Osteoblast (primary cell): ENCODE data around the gene PSMD9. TPM values are rescaled to one million over a fixed set of nuclear protein-coding genes. Genes with fewer than 3 reads are reported as not detected.

ENCODE experiments used
- DNase-seq: peaks from one replicate; pipeline ENCODE4 v3.0.0; 2011; ENCODE audit warnings: low spot score, mixed read lengths; ENCODE audit not compliant: insufficient read length; ENCODE audit errors: missing footprints
- H2AFZ ChIP-seq: 2 replicates; pipeline ENCODE4 v1.6.0; 2011; ENCODE audit warnings: mild to moderate bottlenecking, low read length
- H3K27ac ChIP-seq: 2 replicates; pipeline ENCODE4 v1.5.1; 2011; ENCODE audit warnings: mild to moderate bottlenecking, low read depth, low read length, moderate library complexity
- H3K27me3 ChIP-seq: 2 replicates; pipeline ENCODE4 v1.6.0; 2012; ENCODE audit warnings: mild to moderate bottlenecking, control low read depth, inconsistent platforms, low read length, moderate library complexity; ENCODE audit not compliant: insufficient read depth
- H3K36me3 ChIP-seq: 2 replicates; pipeline ENCODE4 v1.5.1; 2011; ENCODE audit warnings: mild to moderate bottlenecking, low read length, control low read depth, moderate library complexity; ENCODE audit not compliant: insufficient read depth
- H3K4me1 ChIP-seq: 2 replicates; pipeline ENCODE4 v1.5.1; 2011; ENCODE audit warnings: mild to moderate bottlenecking, low read length, control low read depth, moderate library complexity; ENCODE audit not compliant: insufficient read depth
- H3K4me2 ChIP-seq: 2 replicates; pipeline ENCODE4 v1.6.0; 2011; ENCODE audit warnings: mild to moderate bottlenecking, low read length; ENCODE audit not compliant: insufficient read depth
- H3K4me3 ChIP-seq: fragments of 200-600 bp; sonication (generic); 3 replicates; pipeline ENCODE4 v1.5.1; 2012; ENCODE audit warnings: mild to moderate bottlenecking, low read length, inconsistent platforms; ENCODE audit not compliant: insufficient read depth
- H3K79me2 ChIP-seq: 2 replicates; pipeline ENCODE4 v1.6.0; 2012; ENCODE audit warnings: mild to moderate bottlenecking, low read length, control low read depth, inconsistent platforms; ENCODE audit not compliant: insufficient read depth
- H3K9me3 ChIP-seq: 2 replicates; pipeline ENCODE4 v1.5.1; 2011; ENCODE audit warnings: low read depth, low read length, control low read depth
- H4K20me1 ChIP-seq: 2 replicates; pipeline ENCODE4 v1.6.0; 2012; ENCODE audit warnings: mild to moderate bottlenecking, low read length, control low read depth; ENCODE audit not compliant: insufficient read depth
- total RNA-seq: library from RNA; depleted of rRNA; stranded (reverse); fragments of >200 nt; gene quantifications from 2 replicates; pipeline ENCODE4 v1.2.3, GENCODE V29; 2012
- TF ChIP-seq, protein P1 (sequence below): IDR thresholded peaks from 2 replicates; pipeline ENCODE4 v1.5.1; 2011; ENCODE audit warnings: mild to moderate bottlenecking, low read depth, low read length, moderate library complexity; ENCODE audit errors: extremely low read depth

Gene PSMD9
- total RNA-seq, 1 donor = 29.7 TPM

DNA sequence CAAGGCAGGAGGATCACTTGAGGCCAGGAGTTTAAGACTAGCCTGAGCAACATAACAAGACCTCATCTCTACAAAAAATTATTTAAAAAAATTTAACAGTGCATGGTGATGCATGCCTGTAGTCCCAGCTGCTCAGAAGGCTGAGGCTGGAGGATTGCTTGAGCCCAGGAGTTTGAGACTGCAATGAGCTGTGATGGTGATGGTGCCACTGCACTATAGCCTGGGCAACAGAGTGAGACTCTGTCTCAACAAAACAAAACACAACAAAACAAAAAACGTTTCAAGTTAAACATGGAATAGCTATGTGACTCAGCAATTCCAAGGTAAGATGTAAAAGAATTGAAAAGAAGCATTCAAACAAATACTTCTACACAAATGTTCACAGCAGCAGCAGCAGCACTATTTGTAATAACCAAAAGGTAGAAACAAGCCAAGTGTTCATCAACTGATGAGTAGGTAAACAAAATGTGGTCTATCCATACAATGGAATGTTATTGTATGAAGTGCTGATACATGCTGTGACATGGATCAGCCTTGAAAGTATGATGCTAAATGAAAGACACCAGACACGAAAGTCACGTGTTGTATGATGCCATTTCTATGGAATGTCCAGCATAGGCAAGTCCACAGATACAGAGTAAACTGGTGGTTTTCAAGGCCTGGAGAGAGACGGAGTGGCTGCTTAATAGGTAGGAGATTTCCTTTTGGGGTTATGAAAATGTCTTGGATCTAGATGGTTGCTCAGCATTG lies 61.2 kb downstream of the PSMD9 start:
- peaks cover 6% of the 10 kb centered on the region for H3K36me3 ChIP-seq
- H3K79me2 ChIP-seq = no peaks in the 10 kb centered on the region
- no peaks in the 10 kb centered on the region for H3K9me3 ChIP-seq
- no peak overlapping the region for H3K4me3 ChIP-seq
- peak overlapping the region; percentile 68 for H3K27ac ChIP-seq
- H3K27me3 ChIP-seq = no peaks in the 10 kb centered on the region
- no peak for DNase-seq
- no peaks in the 10 kb centered on the region for H4K20me1 ChIP-seq
- TF ChIP-seq, protein P1, sequence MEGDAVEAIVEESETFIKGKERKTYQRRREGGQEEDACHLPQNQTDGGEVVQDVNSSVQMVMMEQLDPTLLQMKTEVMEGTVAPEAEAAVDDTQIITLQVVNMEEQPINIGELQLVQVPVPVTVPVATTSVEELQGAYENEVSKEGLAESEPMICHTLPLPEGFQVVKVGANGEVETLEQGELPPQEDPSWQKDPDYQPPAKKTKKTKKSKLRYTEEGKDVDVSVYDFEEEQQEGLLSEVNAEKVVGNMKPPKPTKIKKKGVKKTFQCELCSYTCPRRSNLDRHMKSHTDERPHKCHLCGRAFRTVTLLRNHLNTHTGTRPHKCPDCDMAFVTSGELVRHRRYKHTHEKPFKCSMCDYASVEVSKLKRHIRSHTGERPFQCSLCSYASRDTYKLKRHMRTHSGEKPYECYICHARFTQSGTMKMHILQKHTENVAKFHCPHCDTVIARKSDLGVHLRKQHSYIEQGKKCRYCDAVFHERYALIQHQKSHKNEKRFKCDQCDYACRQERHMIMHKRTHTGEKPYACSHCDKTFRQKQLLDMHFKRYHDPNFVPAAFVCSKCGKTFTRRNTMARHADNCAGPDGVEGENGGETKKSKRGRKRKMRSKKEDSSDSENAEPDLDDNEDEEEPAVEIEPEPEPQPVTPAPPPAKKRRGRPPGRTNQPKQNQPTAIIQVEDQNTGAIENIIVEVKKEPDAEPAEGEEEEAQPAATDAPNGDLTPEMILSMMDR = no peak
- peak overlapping the region; percentile 62 for H2AFZ ChIP-seq
- H3K4me1 ChIP-seq = peaks cover 13% of the 10 kb centered on the region
- peak overlapping the region; percentile 43 for H3K4me2 ChIP-seq

DNA sequence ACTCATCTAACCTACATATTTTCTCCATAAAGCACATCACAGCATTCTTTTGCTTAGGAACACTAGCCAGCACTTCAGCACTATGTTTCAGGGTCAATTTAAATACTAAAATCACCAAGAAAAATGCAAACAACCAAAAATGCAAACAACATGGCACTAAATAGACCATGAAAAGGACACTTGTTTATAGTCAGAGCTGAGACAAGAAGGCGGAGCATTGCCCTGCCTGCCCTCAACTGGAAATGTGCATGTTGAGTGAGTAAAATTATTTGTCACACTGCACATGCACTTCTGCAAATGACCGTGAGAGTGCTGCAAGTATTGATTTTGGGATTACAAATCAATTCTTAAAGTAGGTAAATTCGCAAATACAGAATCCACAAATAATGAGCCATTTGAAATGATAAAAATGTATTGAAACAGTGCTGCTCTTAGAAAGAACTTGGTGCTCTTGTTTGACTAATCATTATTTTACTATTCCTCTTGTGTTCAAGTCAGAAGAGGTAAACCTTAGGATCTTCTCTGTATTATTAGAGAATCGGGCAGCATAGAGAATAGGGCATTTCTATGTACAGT lies 64.6 kb downstream of the PSMD9 start:
- Histone ChIP-seq H3K4me2 (no peak overlapping the region), H2AFZ (no peak overlapping the region), H3K27ac (no peak overlapping the region), H3K79me2 (no peaks in the 10 kb centered on the region), H3K4me3 (no peak overlapping the region), H3K4me1 (peaks cover 10% of the 10 kb centered on the region), H3K36me3 (peaks cover 6% of the 10 kb centered on the region), H3K9me3 (no peaks in the 10 kb centered on the region), H3K27me3 (no peaks in the 10 kb centered on the region), H4K20me1 (no peaks in the 10 kb centered on the region)
- TF ChIP-seq, protein P1 = no peak
- no peak for DNase-seq

DNA sequence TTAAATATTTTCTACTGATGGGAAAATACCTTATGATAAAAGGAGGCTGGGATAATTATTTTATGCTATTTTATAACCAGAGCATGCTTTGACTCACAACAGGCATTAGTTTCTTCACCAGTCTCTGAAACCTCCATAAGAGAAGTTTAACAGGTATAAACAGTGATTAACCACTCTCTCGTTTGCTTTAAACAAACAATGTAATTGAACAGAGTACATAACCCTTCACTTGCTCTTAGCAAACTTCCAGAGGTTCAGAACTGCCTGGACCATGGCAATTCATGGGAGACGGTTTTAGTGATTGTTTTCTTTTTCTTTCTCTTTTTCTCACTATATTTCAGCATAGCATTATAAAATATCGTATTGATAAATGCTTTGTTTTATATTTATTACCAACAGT lies 65.1 kb downstream of the PSMD9 start:
- Histone ChIP-seq H3K27me3 (no peaks in the 10 kb centered on the region), H4K20me1 (no peaks in the 10 kb centered on the region), H3K27ac (no peak overlapping the region), H3K36me3 (peaks cover 6% of the 10 kb centered on the region), H3K79me2 (no peaks in the 10 kb centered on the region), H3K9me3 (no peaks in the 10 kb centered on the region), H2AFZ (no peak overlapping the region), H3K4me3 (no peak overlapping the region), H3K4me1 (peaks cover 11% of the 10 kb centered on the region), H3K4me2 (no peak overlapping the region)
- TF ChIP-seq, protein P1 = no peak
- no peak for DNase-seq
